GM21526 (cell line): ENCODE measurements around the gene PDC.
A peak's percentile ranks its signal among the peaks of the same experiment; 100 is the strongest.

Experiments
- ATAC-seq: cut with Tn5 transposase; IDR thresholded peaks from one replicate; pipeline ENCODE4 v1.9.1; 2021; ENCODE audit warnings: moderate library complexity; ENCODE audit not compliant: unreplicated experiment, low FRiP score

The PDC gene

GRCh38 chr1:186461014-186461413 is at the start of gene PDC:
Gene PDC, minus strand, starts transcription at chr1:186461114. Its CDS starts 11,655 bp downstream, at chr1:186449459.
- no peak for ATAC-seq

GRCh38 chr1:186503190-186503589 is 42.3 kb upstream of the PDC start:
- ATAC-seq, result no peak

- ATAC-seq, result peak; percentile 63
Measured at GRCh38 chr1:186502087-186502486, 41.2 kb upstream of the PDC start.

- ATAC-seq, result no peak
Measured at GRCh38 chr1:186500804-186501203, 39.9 kb upstream of the PDC start.

GRCh38 chr1:186499571-186499970 is 38.7 kb upstream of the PDC start:
- ATAC-seq, result no peak

- ATAC-seq, result no peak
Measured at GRCh38 chr1:186498695-186499389, 37.9 kb upstream of the PDC start.

- no peak for ATAC-seq
Measured at GRCh38 chr1:186498071-186498470, 37.2 kb upstream of the PDC start.

GRCh38 chr1:186497651-186498050 is 36.7 kb upstream of the PDC start:
- ATAC-seq, result peak; percentile 50

- no peak for ATAC-seq
Measured at GRCh38 chr1:186496171-186496851, 35.4 kb upstream of the PDC start.

GRCh38 chr1:186494832-186495271 is 33.9 kb upstream of the PDC start:
- ATAC-seq, result peak; percentile 61

GRCh38 chr1:186492531-186493291 is 31.8 kb upstream of the PDC start:
- no peak for ATAC-seq

GRCh38 chr1:186491336-186491735 is 30.4 kb upstream of the PDC start:
- no peak for ATAC-seq

GRCh38 chr1:186487163-186487562 is 26.2 kb upstream of the PDC start:
- no peak for ATAC-seq

GRCh38 chr1:186486061-186486460 is 25.1 kb upstream of the PDC start:
- ATAC-seq, result no peak

GRCh38 chr1:186483561-186483960 is 22.6 kb upstream of the PDC start:
- no peak for ATAC-seq

- peak; percentile 86 for ATAC-seq
Measured at GRCh38 chr1:186482661-186483255, 21.8 kb upstream of the PDC start.

GRCh38 chr1:186481303-186481888 is 20.5 kb upstream of the PDC start:
- no peak for ATAC-seq

GRCh38 chr1:186479162-186479561 is 18.2 kb upstream of the PDC start:
- no peak for ATAC-seq

GRCh38 chr1:186476264-186477040 is 15.5 kb upstream of the PDC start:
- no peak for ATAC-seq

- ATAC-seq, result no peak
Measured at GRCh38 chr1:186474208-186474607, 13.3 kb upstream of the PDC start.
